Lower leg skin (tissue), 3 donors: ENCODE results near the gene SLC5A8.

Source experiments
- POLR2A ChIP-seq, 2 donors: fragments of 450-650 bp; IDR thresholded peaks; one replicate each; pipeline ENCODE4 v1.6.1; 2016 to 2017; ENCODE audit warnings: antibody characterized with exemption in 2 of 2, mild to moderate bottlenecking in 1 of 2, moderate library complexity in 1 of 2
- TF ChIP-seq, protein P1 (sequence below), 3 donors: fragments of 450-650 bp; IDR thresholded peaks; one replicate each; pipeline ENCODE4 v1.5.1; 2016; ENCODE audit warnings: antibody characterized with exemption in 3 of 3, mild to moderate bottlenecking in 3 of 3, moderate library complexity in 2 of 3

DNA sequence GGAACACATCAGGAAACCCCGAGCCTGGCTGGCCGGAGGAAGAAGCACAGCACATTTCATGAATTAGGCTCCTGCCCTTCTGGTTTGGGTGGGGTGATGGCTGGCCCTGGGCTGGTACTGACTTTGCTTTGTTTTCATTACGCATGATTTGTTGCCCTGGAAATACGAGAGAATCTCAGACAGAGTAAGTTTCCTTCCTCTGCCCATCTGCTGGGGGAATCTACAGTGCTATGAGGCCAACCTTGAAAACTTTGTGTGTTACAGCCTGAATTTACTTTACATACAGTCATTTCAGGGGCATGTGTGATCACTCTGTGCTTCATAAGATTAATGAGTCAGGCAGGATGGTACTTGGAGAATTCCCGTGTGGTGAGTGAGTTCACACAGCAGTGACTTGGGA lies 20.5 kb upstream of the SLC5A8 start:
- no peak for TF ChIP-seq POLR2A (IDR thresholded peaks at IDR 0.05)
- TF ChIP-seq, protein P1, sequence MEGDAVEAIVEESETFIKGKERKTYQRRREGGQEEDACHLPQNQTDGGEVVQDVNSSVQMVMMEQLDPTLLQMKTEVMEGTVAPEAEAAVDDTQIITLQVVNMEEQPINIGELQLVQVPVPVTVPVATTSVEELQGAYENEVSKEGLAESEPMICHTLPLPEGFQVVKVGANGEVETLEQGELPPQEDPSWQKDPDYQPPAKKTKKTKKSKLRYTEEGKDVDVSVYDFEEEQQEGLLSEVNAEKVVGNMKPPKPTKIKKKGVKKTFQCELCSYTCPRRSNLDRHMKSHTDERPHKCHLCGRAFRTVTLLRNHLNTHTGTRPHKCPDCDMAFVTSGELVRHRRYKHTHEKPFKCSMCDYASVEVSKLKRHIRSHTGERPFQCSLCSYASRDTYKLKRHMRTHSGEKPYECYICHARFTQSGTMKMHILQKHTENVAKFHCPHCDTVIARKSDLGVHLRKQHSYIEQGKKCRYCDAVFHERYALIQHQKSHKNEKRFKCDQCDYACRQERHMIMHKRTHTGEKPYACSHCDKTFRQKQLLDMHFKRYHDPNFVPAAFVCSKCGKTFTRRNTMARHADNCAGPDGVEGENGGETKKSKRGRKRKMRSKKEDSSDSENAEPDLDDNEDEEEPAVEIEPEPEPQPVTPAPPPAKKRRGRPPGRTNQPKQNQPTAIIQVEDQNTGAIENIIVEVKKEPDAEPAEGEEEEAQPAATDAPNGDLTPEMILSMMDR (IDR thresholded peaks at IDR 0.05), result no peak
